HepG2 (cell line): Measurements from ENCODE around the gene ZNF345. TPM values are rescaled to one million over a fixed set of nuclear protein-coding genes. Genes with fewer than 3 reads are reported as not detected.

Source experiments
- AGO1 ChIP-seq: fragments of 200-400 bp; formaldehyde crosslinking; IDR thresholded peaks from 2 replicates; pipeline ENCODE4 v1.6.1; 2017; ENCODE audit warnings: mild to moderate bottlenecking, low read depth, low read length, moderate library complexity; ENCODE audit not compliant: poor library complexity, severe bottlenecking
- CHD4 ChIP-seq: fragments of 200-600 bp; sonication (generic); IDR thresholded peaks from 2 replicates; pipeline ENCODE4 v1.7.0; 2017; ENCODE audit warnings: mild to moderate bottlenecking, low read length, borderline replicate concordance
- CSRNP2 ChIP-seq: sonication (generic); formaldehyde crosslinking; conservative IDR thresholded peaks from 2 replicates; pipeline ENCODE4 v1.8.0; 2022; ENCODE audit warnings: low read depth, missing genetic modification reagents
- GATA4 ChIP-seq: sonication (generic); IDR thresholded peaks from 2 replicates; pipeline ENCODE4 v1.6.1; 2016; ENCODE audit warnings: antibody characterized with exemption, low read depth, borderline replicate concordance
- NCOR1 ChIP-seq: fragments of 200-600 bp; sonication (generic); IDR thresholded peaks from 2 replicates; pipeline ENCODE4 v1.7.0; 2017; ENCODE audit warnings: antibody characterized with exemption, low read length, borderline replicate concordance
- RBM22 ChIP-seq: fragments of 200-400 bp; formaldehyde crosslinking; optimal IDR thresholded peaks from 2 replicates; pipeline ENCODE3; 2017; ENCODE audit warnings: mild to moderate bottlenecking, low read length, moderate library complexity
- SIX4 ChIP-seq: sonication (generic); formaldehyde crosslinking; IDR thresholded peaks from 2 replicates; pipeline ENCODE4 v1.4.0; 2020; ENCODE audit warnings: missing genetic modification reagents
- SKIL ChIP-seq: sonication (generic); formaldehyde crosslinking; IDR thresholded peaks from 2 replicates; pipeline ENCODE4 v1.8.0; 2022; ENCODE audit warnings: missing genetic modification reagents, mild to moderate bottlenecking, moderate library complexity, borderline replicate concordance
- STAT6 ChIP-seq: sonication (generic); formaldehyde crosslinking; IDR thresholded peaks from 2 replicates; pipeline ENCODE4 v1.4.0; 2020; ENCODE audit warnings: missing genetic modification reagents, mild to moderate bottlenecking, borderline replicate concordance
- TIGD3 ChIP-seq: sonication (generic); formaldehyde crosslinking; IDR thresholded peaks from 2 replicates; pipeline ENCODE4 v1.5.1; 2020; ENCODE audit warnings: mild to moderate bottlenecking, missing genetic modification reagents, borderline replicate concordance
- ZBED4 ChIP-seq: sonication (generic); formaldehyde crosslinking; IDR thresholded peaks from 2 replicates; pipeline ENCODE4 v1.4.0; 2020; ENCODE audit warnings: missing genetic modification reagents, borderline replicate concordance
- ZFP90 ChIP-seq: sonication (generic); formaldehyde crosslinking; IDR thresholded peaks from 2 replicates; pipeline ENCODE4 v1.8.0; 2022; ENCODE audit warnings: missing genetic modification reagents, mild to moderate bottlenecking, inconsistent platforms, borderline replicate concordance
- ZNF160 ChIP-seq: sonication (generic); formaldehyde crosslinking; IDR thresholded peaks from 2 replicates; pipeline ENCODE4 v1.8.0; 2022; ENCODE audit warnings: mild to moderate bottlenecking, inconsistent platforms, missing genetic modification reagents
- ZNF256 ChIP-seq: sonication (generic); formaldehyde crosslinking; conservative IDR thresholded peaks from 2 replicates; pipeline ENCODE4 v1.4.0; 2020; ENCODE audit warnings: missing genetic modification reagents
- ZSCAN29 ChIP-seq: sonication (generic); formaldehyde crosslinking; conservative IDR thresholded peaks from 2 replicates; pipeline ENCODE4 v1.4.0; 2020; ENCODE audit warnings: mild to moderate bottlenecking, missing genetic modification reagents
- ZSCAN30 ChIP-seq: sonication (generic); formaldehyde crosslinking; IDR thresholded peaks from 2 replicates; pipeline ENCODE4 v1.5.0; 2020; ENCODE audit warnings: mild to moderate bottlenecking, missing genetic modification reagents
- polyA plus RNA-seq, 8 experiments: library from polyadenylated mRNA; depleted of rRNA in 3 of 8; stranded (reverse) in 7 of 8; unstranded in 1 of 8; fragments of >200 nt; fragmentation: Illumina TruSeq in 4 of 8; extraction: Trizol in 4 of 8; gene quantifications; 2 replicates each; pipeline versions ENCODE4 v1.2.1 to v1.2.3, GENCODE V29; 2011 to 2016; ENCODE audit warnings: low read depth in 4 of 8, missing spikeins in 1 of 8, mixed read lengths in 1 of 8; ENCODE audit not compliant: insufficient read depth in 1 of 8
- total RNA-seq, 5 experiments: library from RNA; depleted of rRNA; stranded (reverse); fragments of >200 nt; fragmentation: Illumina TruSeq; extraction: Trizol; gene quantifications; 2 replicates each; pipeline ENCODE4 v1.2.3, GENCODE V29; 2016; ENCODE audit warnings: low read depth in 1 of 5

The ZNF345 gene
- total and polyA plus RNA-seq, 2 of the 13 experiments (the other 11 are each of a cell fraction or from before 2014, with no cell fraction given): 2.6 to 2.9 TPM

- TF ChIP-seq CSRNP2 (CRISPR knock-in tag): no peak
- TF ChIP-seq ZSCAN29 (CRISPR knock-in tag): no peak
- no peak for TF ChIP-seq AGO1
- no peak for TF ChIP-seq NCOR1
- TF ChIP-seq ZNF256 (CRISPR knock-in tag): no peak
- no peak for TF ChIP-seq RBM22
- no peak for TF ChIP-seq ZFP90 (CRISPR knock-in tag)
- TF ChIP-seq CHD4: no peak
- no peak for TF ChIP-seq SKIL (CRISPR knock-in tag)
- TF ChIP-seq TIGD3: no peak
- TF ChIP-seq ZBED4 (CRISPR knock-in tag): no peak
- no peak for TF ChIP-seq SIX4 (CRISPR knock-in tag)
- no peak for TF ChIP-seq ZSCAN30 (CRISPR knock-in tag)
- no peak for TF ChIP-seq ZNF160 (CRISPR knock-in tag)
- no peak for TF ChIP-seq GATA4
- TF ChIP-seq STAT6 (CRISPR knock-in tag): no peak
These were observed 746 bp upstream of the ZNF345 start (continued) for GRCh38 chr19:36849701-36850558.
